ENCODE data around the gene ABTB2. TPM values are rescaled to one million over a fixed set of nuclear protein-coding genes. Genes with fewer than 3 reads are reported as not detected.

ABTB2 gene
- total RNA-seq, 1 donor from 2014 or later, result 3.1 TPM

- DNase-seq (ENCODE audit: low spot score in 2 of 2, unreplicated experiment in 2 of 2), result no peak
- no peak for TF ChIP-seq CTCF (IDR thresholded peaks at IDR 0.05; ENCODE audit: unreplicated experiment)
- H3K27ac Mint-ChIP-seq, result no peak overlapping the region
- H3K4me1 Mint-ChIP-seq, result peaks cover 37% of the 10 kb centered on the region
- H3K27me3 Mint-ChIP-seq (ENCODE audit: low read depth), result no peaks in the 10 kb centered on the region
- no peaks in the 10 kb centered on the region for H3K36me3 Mint-ChIP-seq
- H3K9me3 Mint-ChIP-seq, result no peaks in the 10 kb centered on the region
- H3K4me3 Mint-ChIP-seq, result no peak overlapping the region
These were observed 58.4 kb downstream of the ABTB2 start for GRCh38 chr11:34299284-34299972.

- Mint-ChIP-seq H3K27ac (peak overlapping the region; percentile 49), H3K36me3 (no peaks in the 10 kb centered on the region), H3K27me3 (ENCODE audit: low read depth) (no peaks in the 10 kb centered on the region), H3K4me1 (peaks cover 37% of the 10 kb centered on the region), H3K9me3 (no peaks in the 10 kb centered on the region), H3K4me3 (no peak overlapping the region)
- DNase-seq (ENCODE audit: low spot score in 2 of 2, unreplicated experiment in 2 of 2), result no peak
- TF ChIP-seq CTCF (IDR thresholded peaks at IDR 0.05; ENCODE audit: unreplicated experiment), result no peak
These were observed 58.9 kb downstream of the ABTB2 start for GRCh38 chr11:34298871-34299270.

- no peak overlapping the region for H3K4me3 Mint-ChIP-seq
- no peaks in the 10 kb centered on the region for H3K27me3 Mint-ChIP-seq (ENCODE audit: low read depth)
- H3K27ac Mint-ChIP-seq, result no peak overlapping the region
- DNase-seq (ENCODE audit: low spot score in 2 of 2, unreplicated experiment in 2 of 2), result no peak
- peaks cover 25% of the 10 kb centered on the region for H3K4me1 Mint-ChIP-seq
- no peak for TF ChIP-seq CTCF (IDR thresholded peaks at IDR 0.05; ENCODE audit: unreplicated experiment)
- H3K36me3 Mint-ChIP-seq, result no peaks in the 10 kb centered on the region
- H3K9me3 Mint-ChIP-seq, result no peaks in the 10 kb centered on the region
These were observed 61.4 kb downstream of the ABTB2 start for GRCh38 chr11:34296412-34296811.

- H3K36me3 Mint-ChIP-seq, result no peaks in the 10 kb centered on the region
- H3K9me3 Mint-ChIP-seq, result no peaks in the 10 kb centered on the region
- no peaks in the 10 kb centered on the region for H3K27me3 Mint-ChIP-seq (ENCODE audit: low read depth)
- no peak for TF ChIP-seq CTCF (IDR thresholded peaks at IDR 0.05; ENCODE audit: unreplicated experiment)
- no peak overlapping the region for H3K4me3 Mint-ChIP-seq
- no peak overlapping the region for H3K27ac Mint-ChIP-seq
- DNase-seq (ENCODE audit: low spot score in 2 of 2, unreplicated experiment in 2 of 2), result no peak
- peaks cover 3% of the 10 kb centered on the region for H3K4me1 Mint-ChIP-seq
These were observed 65.3 kb downstream of the ABTB2 start for GRCh38 chr11:34292546-34292945.

- Mint-ChIP-seq H3K9me3 (no peaks in the 10 kb centered on the region), H3K4me1 (peaks cover 3% of the 10 kb centered on the region), H3K27me3 (ENCODE audit: low read depth) (no peaks in the 10 kb centered on the region), H3K36me3 (no peaks in the 10 kb centered on the region), H3K4me3 (no peak overlapping the region), H3K27ac (no peak overlapping the region)
- TF ChIP-seq CTCF (IDR thresholded peaks at IDR 0.05; ENCODE audit: unreplicated experiment), result no peak
- DNase-seq (ENCODE audit: low spot score in 2 of 2, unreplicated experiment in 2 of 2), result no peak
These were observed 65.7 kb downstream of the ABTB2 start for GRCh38 chr11:34292111-34292510.
